Myocyte (in vitro differentiated cells): ENCODE measurements around the gene PRKG1. TPM values are rescaled to one million over a fixed set of nuclear protein-coding genes. Genes with fewer than 3 reads are reported as not detected.
"Not testable (repeated sequence)": the region's sequence is repeated elsewhere in the genome, so short reads cannot be mapped to it uniquely, and the experiment has no call there.

ENCODE experiments used
- DNase-seq: peaks from one replicate; pipeline ENCODE4 v3.0.0-alpha.2; 2012; ENCODE audit warnings: low read depth
- total RNA-seq: library from RNA; depleted of rRNA; stranded (reverse); fragments of >200 nt; gene quantifications from 2 replicates; pipeline ENCODE4 v1.2.3, GENCODE V29; 2014

Gene PRKG1
- total RNA-seq, 1 donor from 2014 or later: 26.7 TPM

DNA sequence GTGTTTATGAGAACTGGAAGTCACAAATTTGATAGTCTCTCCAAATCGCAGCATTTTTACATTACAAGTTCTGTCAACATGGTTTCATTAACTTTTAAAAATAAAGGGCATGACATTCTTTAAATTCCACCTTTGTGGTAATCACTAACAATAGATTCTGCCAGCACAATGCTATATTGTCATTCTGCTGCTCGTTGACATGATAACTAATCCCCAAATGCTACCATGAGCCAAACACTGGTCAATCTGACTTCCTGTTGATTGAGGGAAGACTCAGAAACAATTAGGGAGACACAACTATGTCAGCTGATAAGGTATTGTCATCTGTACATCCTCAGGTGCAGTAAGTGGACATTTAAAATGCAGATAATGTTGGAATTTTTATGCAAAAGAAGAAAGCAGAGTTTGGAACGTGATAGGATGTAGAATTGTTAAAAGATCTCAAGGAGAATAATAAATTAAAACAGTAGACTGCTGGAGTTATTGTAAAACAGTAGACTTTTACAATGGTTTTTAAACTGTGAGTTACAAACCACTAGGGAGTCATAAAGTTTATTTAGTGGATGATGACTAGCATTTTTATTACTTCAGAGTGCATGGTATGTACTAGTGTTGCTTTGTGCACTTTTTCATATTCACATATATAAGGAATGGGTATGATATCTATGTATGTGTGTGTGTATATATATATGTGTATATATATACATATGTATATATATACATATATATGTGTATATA is 1113.4 kb downstream of the PRKG1 start:
- DNase-seq: peak; percentile 22

- no peak for DNase-seq
These were observed 1116.8 kb downstream of the PRKG1 start for GRCh38 chr10:52191049-52191448.

DNA sequence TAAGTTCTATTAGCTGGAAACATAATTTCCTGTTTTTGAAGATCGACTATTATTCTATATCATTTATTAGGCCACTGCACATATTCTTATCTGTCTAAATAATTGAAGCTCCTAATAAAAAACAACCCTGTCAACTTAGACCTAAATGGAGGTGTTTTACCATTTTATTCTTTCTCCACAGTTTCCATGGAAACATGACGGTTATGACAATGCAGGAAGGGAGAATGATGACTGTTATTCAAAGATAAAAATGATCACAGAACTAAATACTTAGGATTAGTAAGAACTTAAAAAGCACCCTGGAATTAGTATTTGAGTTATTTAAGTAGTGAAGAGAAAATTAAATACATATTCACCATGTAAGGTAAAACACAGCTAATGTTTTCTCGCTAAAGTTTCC is 1119.9 kb downstream of the PRKG1 start:
- DNase-seq: no peak

DNA sequence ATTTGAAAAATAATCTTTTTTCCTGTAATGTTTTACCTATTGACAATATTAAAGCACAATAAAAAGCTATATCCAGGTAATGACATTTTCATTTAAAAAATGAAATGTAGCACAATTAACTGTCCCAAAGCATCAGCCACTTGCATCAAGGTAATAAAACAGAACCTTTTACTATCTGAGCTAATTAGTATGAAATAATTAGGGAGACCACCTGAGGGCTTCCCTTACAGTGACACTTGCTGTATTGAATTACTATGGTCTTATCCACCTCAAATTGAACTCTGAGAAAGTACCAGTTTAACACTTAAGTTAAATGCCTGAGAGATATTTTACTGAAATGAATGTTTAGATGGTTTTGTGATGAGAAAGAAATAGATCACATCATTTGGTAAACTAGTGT is 1120.4 kb downstream of the PRKG1 start:
- no peak for DNase-seq

DNA sequence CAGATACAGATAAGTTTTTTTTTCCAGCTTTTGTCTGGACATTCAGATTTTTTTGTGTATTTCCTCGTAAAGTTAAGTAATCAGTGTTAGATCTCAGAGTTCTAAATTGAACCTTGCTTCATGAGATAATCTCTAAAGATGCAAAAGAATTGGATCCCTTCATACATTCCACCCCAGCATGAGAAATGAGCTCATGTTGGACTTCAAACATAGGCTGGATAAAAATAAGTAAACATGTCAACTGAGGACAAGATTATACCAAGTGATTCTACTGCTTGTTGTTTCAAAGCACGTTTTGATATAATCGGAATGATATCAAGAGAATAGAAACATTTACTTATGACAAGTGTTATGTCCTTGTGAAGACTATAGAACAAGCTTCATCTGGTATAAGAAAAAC is 1122.8 kb downstream of the PRKG1 start:
- DNase-seq: no peak

- no peak for DNase-seq
These were observed 1124.3 kb downstream of the PRKG1 start for GRCh38 chr10:52198540-52198939.

GRCh38 chr10:52204906-52205305 is 1130.6 kb downstream of the PRKG1 start:
- DNase-seq: not testable (repeated sequence)

- no peak for DNase-seq
These were observed 1134.1 kb downstream of the PRKG1 start for GRCh38 chr10:52208365-52208764.

GRCh38 chr10:52210161-52210560 is 1135.9 kb downstream of the PRKG1 start:
- peak; percentile 9 for DNase-seq

GRCh38 chr10:52212062-52212461 is 1137.8 kb downstream of the PRKG1 start:
- peak; percentile 29 for DNase-seq

DNA sequence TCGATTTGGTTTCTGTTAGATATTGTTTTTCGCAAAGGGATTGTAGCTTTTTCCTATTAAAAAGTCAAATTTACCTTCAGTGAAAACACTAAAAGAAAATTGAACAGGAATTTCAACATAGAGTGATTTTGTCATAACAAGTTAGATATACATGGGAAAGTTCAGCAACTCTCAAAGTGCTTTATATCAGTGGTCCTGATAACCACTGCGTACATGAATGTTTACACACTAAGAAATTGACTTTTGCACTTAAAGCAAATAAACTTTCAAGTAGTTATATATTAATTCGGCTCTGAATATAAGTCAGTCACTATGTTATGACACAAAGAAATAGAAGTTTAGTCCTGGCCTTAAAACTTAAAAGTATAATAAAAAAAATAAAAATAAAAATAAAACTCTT is 1138.5 kb downstream of the PRKG1 start:
- no peak for DNase-seq

GRCh38 chr10:52213321-52213752 is 1139.0 kb downstream of the PRKG1 start:
- DNase-seq: peak; percentile 70

DNA sequence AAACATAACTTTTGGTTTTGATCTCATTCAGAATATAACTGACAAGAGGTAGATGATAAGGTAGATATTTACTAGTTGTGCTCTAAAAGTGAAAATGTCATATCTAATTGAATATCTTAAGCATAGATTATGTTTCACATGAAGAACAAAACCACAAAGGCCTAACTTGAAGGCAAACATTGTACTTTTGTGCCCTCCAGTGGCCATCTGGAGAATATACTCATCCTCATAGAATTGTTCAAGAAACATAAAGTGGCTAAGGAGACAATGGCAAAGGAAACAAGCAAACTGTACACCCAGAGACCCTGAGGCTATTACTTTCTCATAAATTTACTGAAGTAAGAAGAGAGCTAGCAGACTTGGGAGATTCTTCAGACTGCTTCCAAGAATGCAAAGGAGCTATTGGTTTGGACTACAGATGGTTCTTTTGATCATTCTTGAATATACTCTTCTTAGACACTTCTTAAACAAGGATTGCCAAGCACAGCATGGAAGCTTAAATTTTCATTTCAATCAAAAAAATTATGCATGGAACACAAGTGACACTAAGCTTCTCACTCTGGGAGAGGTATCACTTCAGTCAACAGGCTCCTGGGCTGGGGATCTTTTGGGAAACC is 1141.6 kb downstream of the PRKG1 start:
- peak; percentile 86 for DNase-seq

DNA sequence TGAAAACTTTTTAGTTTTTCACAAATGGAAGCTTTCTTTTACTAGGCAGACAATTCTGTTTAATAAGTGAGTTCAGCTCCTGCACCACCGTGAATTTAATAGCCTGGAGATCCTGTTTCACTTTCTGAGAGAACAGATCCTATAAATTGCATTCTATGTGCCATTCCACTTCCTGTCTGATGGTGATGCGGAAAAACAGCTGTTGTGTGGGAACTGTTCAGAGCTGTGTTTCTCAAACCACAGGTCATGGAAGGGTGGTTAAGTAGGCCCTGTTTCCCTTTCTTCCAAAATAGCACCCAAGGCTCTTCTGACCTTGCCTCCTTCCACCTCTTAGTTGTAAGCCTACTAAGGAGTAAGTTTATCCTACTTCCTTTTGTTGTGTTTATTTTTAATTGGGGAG is 1142.6 kb downstream of the PRKG1 start:
- peak; percentile 97 for DNase-seq

DNA sequence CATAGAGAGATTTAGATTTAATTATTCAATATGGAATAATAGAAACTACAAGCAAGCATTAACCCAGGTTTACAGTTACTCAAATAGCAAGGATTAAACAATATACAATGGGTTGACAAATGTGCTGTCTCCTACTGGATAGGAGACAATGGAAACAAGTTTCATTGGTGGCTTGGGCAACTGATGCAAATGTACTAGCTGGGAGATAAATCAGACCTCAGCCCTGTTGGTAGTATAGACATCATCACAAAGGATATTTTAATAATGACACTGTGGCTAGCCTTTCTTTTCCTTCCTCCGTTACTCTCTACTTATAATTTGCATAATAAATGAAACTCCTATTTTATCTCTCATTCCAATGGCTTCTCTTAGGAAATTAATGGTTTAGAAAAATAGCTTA is 1143.2 kb downstream of the PRKG1 start:
- DNase-seq: peak; percentile 29

- DNase-seq: no peak
These were observed 1146.7 kb downstream of the PRKG1 start for GRCh38 chr10:52220947-52221346.

DNA sequence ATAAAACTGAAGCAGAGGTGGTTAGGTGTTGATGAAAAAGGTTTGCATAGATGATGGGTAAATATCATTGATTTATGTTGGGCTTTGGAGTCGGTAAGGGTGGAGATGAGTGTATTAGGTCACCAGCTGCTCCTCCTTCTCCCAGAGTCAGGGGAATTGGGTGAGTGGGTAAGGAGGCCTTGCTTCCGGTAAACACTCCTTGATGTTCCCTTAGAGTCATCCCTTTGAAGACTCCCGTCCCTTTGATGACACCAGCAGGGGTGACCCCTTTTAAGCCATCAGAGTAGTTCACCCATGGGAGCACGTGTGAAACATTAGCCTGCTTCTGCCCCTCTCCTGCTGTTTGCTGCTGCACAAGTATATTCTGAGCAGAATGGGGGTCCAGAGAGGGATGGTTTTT is 1147.6 kb downstream of the PRKG1 start:
- DNase-seq: no peak

GRCh38 chr10:52226197-52226847 is 1152.0 kb downstream of the PRKG1 start:
- DNase-seq: peak; percentile 32

- no peak for DNase-seq
These were observed 1154.3 kb downstream of the PRKG1 start for GRCh38 chr10:52228556-52228955.

GRCh38 chr10:52229291-52229931 is 1155.1 kb downstream of the PRKG1 start:
- DNase-seq: no peak

DNA sequence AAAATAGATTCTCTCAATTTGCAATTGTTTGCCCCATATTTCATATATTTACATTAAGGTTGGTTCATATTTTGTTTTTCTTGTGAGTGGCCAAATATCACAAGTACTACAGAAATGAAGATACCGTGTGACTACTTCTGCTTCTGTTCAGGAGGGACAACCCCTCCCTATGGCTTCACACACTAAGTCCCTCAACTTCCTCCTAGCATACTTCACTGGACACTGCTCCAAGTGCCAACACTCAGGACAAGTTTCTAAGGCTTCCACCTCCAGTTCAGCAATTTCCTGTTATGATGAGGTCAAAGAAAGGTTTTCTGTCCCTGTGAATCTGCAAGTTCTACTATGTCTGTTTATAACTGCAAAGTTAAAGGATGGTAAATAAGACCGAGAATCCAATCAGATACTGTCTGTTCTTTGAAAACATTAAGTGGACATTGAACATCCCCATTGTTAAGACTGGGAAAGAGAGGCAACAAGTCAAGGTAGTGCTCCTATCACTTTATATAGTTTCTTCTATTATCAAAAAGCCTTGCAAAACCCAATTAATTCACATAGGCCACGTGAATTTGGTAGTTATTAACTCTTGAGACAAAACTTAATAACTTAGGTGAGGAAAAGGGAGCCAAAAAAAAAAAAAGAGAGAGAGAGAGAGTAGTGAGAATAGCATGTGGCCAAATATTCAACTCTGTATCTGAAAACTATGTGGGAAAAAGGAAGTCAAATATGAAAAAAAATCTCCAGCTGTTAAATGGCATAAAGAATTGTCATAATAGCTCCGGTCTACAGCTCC is 1158.5 kb downstream of the PRKG1 start:
- DNase-seq: peak; percentile 18
